GM12873 (cell line): ENCODE measurements around the gene PLXNA2.

Experiments
- CTCF ChIP-seq: IDR thresholded peaks from 2 replicates; pipeline ENCODE4 v1.5.1; 2012; ENCODE audit warnings: low read depth, mild to moderate bottlenecking, moderate library complexity, low read length, control low read depth; ENCODE audit not compliant: insufficient read depth; ENCODE audit errors: missing control alignments

Gene PLXNA2

DNA sequence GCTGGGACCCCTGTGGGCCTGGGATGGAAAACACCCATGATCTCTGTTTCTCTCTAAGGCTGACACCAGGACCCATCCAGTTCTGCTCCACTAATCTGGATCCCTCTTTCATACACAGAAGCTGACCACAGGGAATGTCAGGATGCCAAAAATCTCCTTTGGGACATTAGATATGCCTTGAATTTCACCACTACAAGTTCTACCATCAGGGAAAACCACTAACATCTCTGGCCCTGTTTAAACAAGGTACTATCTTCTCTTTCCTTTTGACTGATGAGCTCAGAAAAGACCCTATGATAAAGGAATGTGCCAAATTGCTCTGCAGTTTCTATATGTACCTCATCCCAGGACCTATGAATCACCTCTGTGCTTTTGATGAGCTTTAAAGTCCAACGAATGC is 10.2 kb upstream of the PLXNA2 start:
- no peak for TF ChIP-seq CTCF

DNA sequence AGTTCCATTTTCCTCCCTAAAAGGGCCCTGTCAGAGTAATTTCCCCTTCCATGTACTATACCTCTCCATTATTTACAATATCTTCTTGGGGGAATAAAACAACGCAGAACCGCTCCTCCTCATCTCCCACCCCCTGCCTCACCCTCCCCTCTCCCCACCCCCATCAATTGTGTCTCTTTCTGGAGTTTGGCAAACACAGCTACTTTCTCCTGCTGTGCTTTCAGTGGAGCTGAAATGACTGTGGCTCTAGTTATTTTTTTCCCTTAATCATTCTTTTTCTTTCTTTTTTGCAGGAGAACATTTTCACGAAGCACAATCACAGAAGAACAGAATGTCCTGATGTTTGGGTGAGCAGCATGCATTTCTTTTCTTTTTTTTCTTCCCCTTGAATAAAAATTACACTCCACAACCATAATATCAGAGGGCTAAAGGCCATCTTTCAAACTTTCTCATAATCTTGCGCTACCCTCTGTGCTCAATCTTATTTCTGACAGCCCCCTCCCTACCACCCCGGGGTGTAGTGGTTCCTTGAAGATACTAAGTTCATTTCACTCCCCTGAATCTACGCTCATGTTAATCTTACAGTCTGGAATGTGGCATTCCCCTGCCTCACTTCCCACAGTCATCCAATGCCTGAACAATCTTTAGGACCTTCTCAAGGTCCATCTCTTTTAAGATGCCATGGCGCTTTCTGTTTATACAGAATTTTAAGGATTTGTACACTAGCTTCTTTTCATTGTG is 8.8 kb upstream of the PLXNA2 start:
- TF ChIP-seq CTCF = no peak

GRCh38 chr1:208251911-208252835 is 8.0 kb upstream of the PLXNA2 start:
- TF ChIP-seq CTCF = peak; percentile 31

DNA sequence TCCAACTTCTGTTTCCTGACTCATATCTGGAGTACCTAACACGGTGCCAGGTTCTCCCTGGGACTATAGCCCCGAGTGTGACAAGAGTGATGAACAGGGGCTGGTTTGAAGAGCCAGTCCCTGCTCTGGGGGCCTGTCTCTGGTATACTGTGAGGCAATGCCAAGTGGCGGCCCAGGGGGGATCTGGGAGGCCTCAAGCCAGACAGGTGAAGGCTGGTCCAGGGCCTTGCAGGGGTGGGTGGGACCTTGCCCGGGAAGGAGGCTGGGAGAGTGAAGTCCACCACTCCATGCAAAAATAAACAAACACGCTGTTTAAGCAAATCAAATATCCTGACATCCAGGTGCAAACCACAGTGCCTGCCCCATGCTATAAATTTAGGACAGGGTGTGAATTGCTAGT is 6.8 kb upstream of the PLXNA2 start:
- no peak for TF ChIP-seq CTCF

DNA sequence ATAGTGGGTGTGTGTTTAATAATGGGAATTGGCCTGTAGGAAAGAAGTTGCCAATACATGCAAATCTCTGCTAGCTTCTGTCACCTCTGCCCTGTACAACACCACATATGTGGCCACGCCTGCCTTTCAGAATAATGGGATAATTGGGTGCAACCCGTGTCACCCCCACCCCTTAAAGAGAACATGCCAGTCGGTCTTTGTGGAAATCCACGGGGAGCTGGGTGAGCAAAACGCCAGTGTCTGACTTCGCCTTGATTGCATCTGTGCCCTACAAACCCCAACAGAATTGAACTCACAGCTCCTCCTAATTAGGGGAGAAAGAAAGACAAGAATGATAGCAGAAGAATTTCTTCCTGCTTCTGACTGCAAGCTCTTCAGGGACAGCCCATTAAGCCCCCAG is 6.4 kb upstream of the PLXNA2 start:
- TF ChIP-seq CTCF = no peak

GRCh38 chr1:208248991-208249696 is 5.0 kb upstream of the PLXNA2 start:
- no peak for TF ChIP-seq CTCF

- TF ChIP-seq CTCF = no peak
Observed at GRCh38 chr1:208248307-208248801, 4.2 kb upstream of the PLXNA2 start.
